Fibroblast of peridontal ligament (primary cell): ENCODE results near the gene ZNF565.
"Not testable (repeated sequence)": the region's sequence is repeated elsewhere in the genome, so short reads cannot be mapped to it uniquely, and the experiment has no call there.

ENCODE experiments used
- DNase-seq: peaks from one replicate; pipeline ENCODE4 v3.0.0-alpha.2; 2010; ENCODE audit errors: extremely low read depth

ZNF565 gene

DNA sequence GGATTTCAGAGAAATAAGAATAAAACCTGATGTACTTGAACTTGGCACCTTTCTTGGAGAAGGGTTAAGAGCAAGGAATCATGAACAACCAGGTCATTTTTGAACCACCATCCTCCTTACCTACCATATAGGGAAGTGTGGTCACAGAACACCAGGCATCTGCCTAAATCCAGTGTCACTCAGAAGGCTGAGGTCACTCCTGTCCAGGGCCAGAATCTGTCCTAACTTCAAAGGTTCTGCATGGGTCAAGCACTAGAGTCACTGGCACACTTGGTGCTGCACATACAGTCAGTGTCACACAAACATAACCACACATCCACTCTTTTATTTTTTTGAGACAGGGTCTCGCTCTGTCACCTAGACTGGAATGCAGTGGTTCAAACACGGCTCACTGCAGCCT is 1.6 kb downstream of the ZNF565 start:
- DNase-seq = no peak

DNA sequence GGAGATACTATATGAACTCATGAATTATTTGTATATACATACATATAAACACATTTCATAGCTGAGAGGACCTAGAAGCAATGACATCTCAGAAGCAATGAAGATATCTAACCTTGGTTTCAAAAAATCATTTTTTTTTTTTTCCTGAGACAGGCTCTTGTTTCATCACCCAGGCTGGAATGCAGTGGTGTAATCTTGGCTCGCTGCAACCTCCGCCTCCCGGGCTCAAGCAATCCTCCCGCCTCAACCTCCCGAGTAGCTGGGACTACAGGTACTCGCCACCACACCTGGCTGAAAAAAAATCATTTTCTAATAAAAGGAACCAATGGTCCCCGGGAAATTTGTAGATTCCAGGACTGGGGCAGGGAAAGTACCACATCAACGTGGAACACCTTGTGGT is 4.0 kb downstream of the ZNF565 start:
- DNase-seq = no peak

DNA sequence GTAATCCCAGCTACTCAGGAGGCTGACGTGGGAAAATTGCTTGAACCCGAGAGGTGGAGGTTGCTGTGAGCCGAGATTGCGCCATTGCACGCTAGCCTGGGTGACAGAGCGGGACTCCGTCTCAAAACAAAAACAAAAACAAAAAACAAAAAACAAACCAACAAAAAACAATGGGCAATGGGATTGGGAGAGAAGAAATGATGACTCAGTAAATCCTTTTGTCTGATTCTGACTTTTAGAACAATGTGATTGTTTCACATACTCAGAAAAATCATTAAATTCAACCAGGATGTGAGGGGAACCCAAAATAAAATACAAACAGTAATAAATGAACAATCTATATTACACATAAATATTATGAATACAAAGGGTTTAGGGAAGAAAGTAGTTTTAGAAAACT is 5.1 kb downstream of the ZNF565 start:
- DNase-seq = no peak

DNA sequence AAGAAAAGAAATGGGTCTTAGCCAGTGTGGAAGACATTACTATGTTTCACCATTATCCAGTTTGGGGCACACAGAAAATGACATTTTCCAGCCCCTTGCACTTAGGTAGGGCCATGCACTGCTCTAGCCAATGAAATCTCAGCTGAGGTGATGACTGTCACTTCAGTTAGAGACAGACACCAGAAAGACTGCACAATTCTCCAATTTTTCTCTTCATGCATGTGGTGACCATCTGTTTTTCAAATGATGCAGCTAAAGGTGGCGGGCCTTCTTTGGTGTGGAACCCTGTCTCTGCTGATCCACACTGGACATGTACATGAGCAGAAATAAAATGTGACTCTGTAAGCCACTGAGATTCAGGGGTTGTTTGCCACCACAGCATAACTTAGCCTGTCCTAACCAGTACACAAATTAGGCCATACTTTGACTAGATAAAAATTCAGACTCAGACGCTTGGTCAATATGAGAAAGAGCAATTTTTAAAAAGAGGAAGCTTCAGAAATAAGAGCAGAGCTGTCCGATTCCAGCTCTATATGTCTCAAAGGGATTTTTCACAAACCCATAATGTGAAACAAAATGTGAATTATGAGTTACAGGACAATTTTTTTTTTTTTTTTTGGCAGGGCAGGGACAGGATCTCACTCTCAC is 6.7 kb downstream of the ZNF565 start:
- no peak for DNase-seq

DNA sequence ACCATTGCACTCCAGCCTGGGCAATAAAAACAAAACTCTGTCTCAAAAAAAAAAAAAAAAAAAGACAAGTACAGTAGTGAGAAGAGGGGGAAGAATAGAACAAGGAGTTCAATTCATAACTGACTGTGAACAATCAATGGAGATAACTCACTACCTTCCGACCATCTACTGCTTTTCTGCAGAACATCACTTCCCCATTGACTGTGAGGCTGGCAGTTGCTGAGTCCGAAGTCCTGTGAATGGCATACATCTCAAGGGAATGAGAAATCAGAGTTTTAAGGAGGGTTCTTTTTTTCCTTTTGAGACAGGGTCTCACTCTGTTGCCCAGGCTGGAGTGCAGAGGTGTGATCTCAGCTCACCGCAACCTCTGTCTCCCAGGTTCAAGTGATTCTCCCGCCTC is 11.2 kb downstream of the ZNF565 start:
- DNase-seq = no peak

DNA sequence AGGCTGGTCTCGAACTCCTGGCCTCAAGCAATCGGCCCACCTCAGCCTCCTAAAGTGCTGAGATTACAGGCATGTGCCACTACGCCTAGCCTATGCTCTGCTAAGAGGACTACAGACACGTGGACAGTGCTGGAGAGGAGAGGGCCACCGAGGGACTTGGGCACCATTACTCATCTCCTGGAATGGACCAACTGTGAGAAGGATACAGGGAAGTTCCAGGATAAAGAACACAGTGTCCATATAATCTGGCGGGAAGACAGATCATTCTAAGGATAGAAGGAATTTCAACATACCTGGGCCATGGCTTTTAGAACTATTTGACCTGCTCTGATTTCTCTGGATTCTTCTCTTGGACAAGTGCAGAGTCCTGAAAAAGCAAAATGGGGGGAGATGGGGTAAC is 12.8 kb downstream of the ZNF565 start:
- DNase-seq = no peak

DNA sequence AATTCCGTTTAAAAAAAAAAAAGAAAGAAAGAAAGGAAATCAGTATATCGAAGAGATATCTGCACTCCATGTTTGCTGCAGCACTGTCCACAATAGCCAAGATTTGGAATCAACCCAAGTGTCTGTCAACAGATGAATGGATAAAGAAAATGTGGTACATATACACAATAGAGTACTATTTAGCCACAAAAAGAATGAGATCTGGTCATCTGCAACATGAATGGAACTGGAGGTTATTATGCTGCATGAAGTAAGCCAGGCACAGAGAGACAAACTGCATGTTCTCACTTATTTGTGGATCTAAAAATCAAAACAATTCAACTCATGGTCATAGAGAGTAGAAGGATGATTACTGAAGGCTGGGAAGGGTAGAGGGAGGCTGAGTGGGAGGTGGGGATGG is 16.3 kb downstream of the ZNF565 start:
- DNase-seq = no peak

DNA sequence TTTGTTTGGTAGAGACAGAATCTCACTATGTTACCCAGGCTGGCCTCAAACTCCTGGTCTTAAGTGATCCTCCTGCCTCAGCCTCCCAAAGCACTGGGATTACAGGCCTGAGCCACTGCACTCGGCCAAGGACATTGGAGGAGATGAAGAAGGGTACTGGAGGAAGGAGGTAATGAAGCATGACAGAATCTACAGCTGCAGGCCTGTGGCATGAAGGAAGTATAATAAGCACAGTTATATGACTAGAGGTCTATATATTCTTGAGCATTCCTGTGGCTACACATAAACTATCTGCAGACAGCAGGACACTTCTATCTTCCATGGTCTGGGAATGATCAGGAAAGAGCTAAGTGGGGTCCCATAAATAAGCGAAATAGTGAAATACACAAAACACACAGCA is 18.2 kb downstream of the ZNF565 start:
- DNase-seq = no peak

DNA sequence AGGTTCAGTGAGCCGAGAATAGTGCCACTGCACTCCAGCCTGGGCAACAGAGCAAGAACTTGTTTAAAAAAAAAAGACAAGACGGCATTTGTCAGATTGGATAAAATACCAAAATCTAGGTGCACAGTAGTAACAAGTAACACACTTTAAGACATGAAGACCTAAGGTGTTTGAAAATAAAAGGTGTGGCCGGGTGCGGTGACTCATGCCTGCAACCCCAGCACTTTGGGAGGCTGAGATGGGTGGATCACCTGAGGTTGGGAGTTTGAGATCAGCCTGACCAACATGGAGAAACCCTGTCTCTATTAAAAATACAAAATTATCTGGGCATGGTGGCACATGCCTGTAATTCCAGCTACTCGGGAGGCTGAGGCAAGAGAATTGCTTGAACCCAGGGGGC is 27.7 kb downstream of the ZNF565 start:
- DNase-seq = not testable (repeated sequence)

DNA sequence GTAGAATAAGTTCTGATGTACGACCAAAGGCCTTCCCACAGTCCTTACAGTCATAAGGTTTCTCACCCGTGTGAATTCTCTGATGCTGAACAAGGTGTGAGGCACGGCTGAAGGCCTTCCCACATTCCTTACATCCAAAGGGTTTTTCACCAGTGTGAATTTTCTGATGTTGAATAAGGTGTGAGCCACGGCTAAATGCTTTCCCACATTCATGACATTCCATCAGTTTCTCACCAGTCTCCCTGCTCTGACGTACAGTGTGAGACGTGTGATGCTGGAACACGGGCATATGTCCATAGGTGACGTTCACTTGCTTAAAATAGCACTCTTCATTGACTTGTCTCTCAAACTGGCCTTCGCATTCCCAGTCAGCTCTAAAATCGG is 31.2 kb downstream of the ZNF565 start:
- no peak for DNase-seq

DNA sequence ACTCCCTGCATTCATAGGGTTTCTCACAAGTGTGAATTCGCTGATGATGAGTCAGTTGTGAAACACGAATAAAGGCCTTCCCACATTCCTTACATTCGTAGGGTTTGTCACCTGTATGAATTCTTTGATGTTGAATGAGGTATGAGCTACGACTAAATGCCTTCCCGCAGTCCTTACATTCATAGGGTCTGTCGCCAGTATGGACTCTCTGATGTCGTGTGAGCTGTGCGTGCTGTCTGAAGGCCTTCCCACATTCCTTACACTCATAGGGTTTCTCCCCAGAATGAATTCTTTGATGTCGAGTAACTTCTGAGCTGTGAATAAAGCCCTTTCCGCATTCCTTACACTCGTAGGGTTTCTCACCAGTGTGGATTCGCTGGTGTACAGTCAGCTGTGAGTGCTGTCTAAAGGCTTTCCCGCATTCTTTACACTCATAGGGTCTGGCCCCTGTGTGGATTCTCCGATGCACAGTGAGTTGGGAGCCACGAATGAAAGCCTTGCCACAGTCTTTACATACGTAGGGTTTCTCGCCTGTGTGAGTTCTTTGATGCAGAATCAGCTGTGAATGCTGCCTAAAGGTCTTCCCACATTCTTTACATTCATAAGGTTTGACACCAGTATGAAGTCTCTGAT is 31.7 kb downstream of the ZNF565 start:
- no peak for DNase-seq

DNA sequence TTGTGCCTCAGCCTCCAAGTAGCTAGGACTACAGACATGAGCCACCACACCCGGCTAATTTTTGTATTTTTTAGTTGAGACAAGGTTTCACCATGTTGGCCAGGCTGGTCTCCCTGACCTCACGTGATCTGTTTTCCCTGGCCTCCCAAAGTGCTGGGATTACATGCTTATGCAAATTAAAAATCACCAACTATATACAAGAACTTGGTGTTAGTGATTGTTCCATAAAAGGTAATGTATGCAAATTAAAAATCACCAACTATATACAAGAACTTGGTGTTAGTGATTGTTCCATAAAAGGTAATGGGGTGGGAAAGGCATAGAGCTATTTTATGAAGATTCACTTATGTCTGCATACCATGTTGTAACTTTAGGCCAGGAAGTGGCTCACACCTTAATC is 35.4 kb downstream of the ZNF565 start:
- not testable (repeated sequence) for DNase-seq

DNA sequence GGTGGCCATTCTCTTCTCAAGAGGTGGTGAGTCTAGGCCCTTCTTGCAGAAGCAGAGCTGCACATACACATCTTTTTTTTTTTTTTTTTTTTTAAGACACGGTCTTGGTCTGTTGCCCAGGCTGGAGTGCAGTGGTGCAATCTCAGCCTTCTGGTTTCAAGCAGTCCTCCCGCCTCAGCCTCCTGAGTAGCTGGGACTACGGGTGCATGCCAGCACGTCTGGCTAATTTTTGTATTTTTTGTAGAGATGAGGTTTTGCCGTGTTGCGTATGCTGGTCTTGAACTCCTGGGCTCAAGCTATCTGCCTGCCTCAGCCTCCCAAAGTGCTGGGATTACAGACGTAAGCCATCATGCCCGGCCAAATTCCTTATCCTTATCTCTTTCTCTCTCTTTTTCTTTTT is 40.6 kb downstream of the ZNF565 start:
- peak; percentile 13 for DNase-seq

DNA sequence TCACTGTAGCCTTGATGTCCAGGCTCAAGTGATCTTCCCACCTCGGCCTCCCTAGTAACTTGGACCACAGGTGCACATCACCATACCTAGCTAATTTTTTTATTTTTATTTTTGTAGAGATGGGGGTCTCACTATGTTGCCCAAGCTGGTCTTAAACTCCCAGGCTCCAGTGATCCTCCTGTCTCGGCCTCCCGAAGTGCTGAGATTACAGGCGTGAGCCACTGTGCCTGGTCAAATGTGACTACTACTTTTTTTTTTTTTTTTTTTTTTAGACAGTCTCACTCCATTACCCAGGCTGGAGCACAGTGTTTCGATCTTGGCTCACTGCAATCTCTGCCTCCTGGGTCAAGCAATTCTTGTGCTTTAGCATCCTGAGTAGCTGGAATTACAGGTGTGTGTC is 41.6 kb downstream of the ZNF565 start:
- DNase-seq = no peak

DNA sequence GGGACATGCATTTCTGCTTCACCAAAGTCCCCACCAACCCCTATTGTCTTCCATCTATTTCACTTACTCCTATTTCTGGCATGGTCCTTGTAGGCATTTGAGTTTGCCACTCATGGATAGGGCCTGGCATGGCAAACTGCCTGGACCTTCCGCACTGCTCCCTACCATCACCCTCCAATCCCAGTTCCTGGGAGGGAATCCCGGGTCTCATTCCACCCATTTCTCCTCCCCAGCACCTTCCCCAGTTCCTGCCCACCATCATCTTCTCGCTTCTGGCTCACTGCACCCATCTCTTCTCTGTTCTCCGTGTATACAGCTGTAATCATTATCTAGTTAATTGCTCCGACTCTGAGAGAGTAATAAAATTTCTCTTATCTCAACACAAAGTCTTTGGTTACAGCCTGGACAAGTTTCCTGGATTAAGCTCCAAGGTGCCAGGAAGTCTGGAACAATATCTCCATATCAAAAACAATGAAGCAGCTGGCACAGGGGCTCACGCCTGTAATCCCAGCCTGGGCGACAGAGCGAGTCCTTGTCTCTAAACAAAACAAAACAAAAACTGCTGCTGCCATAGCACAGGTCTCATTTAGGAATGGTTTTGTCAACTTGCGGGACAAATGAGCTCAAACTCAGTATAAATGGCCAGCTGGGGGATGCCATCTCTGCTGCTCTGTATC is 45.2 kb downstream of the ZNF565 start:
- DNase-seq = no peak

DNA sequence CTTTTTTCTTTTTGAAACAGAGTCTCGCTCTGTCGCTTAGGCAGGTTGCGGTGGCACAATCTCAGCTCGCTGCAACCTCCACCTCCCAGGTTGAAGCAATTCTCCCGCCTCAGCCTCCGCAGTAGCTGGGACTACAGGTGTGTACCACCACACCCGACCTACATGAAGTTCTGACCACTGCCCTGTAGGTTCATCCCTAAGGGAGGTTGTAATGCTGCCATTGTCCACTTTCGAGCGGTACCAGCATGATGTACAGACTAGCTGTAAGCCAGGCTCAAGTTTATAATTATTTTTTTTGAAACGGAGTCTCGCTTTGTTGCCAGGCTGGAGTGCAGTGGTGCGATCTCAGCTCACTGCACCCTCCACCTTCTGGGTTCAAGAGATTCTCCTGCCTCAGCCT is 50.7 kb downstream of the ZNF565 start:
- DNase-seq = no peak

DNA sequence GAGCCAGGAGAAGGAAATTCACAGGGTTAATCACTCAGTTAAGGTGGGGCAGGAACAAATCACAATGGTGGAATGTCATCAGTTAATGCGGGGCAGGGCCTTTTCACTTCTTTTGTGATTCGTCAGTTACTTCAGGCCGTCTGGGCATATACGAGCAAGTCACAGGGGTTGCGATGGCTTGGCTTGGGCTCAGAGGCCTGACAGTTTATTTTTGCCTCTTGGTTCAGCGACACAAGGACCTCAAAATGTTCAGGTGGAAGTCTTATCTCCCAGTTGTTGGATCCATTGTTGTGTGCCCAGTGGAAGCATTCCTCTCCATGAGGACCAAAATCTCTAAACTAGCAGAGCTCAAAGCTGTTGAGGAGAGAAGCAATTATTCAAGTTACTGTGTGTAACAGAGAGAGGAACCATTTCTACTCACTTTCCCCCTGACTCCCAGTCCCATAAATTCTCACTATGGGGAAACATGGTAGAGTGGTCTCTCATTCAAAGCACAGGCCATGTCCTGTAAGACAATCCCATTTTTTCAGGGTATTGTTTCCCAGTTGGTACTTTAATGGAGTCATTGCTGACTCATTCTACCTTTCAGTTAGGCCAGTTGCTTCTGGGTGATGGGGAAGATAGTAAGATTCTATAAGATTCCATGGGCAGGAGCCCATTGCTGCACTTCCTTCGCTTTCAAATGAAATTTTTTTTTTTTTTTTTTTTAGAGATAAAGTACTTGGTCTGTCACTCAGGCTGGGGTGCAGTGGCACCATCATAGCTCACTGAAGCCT is 53.5 kb downstream of the ZNF565 start:
- DNase-seq = no peak

DNA sequence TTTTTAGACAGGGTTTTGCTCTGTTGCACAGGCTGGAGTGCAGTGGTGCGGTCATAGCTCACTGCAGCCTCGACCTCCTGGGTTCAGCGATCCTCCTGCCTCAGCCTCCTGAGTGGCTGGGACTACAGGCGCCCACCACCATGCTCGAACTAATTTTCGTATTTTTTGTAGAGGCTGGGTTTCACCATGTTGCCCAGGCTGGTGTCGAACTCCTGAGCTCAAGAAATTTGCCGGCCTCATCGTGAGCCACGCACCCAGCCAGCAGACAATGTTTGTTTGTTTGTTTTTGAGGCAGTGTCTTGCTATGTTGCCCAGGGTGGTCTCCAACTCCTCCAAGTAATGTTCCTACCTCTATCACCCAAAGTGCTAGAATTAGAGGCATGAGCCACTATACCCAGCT is 61.3 kb downstream of the ZNF565 start:
- DNase-seq = no peak

DNA sequence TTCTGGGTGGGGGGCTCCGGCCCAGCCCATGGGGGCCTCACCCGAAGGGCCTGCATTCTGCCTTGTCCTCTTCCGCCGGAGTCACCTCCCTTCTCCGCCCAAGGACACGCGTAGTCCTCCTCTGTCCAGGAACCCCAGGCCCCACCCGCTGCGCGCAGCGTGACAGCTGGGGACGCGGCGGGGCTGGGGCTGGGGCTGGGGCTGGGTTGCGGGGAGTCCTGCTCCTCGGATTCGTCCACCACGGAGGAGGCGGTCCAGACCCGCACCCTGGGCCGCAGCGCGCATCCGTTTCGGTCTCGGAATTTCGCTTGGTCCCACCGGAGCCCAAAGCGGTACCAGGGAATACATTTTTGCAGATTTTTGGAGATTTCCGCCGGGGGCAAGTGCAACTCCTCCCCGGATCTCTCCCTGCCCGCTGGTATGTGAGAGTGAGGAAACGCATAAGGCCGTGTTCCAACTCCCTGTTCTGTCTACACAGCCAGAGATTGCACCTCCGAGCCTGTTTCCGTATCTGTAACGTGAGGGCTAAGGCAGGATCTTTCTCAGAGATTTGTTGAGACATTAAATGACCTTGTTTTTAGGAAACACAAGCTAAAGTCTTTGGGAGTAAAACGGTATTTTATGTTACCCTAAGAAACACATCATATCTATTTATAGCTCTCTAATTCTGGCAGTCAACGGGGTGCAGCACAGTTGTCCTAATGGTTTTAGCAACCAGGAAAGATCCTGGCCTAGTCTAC is 61.9 kb downstream of the ZNF565 start, which contains the start of gene COX7A1:
Gene COX7A1 (minus strand): TSS at position 96 of the 740 bp plus-strand sequence. CDS start 40 bp downstream, at position 56.
- DNase-seq = peak; percentile 57

DNA sequence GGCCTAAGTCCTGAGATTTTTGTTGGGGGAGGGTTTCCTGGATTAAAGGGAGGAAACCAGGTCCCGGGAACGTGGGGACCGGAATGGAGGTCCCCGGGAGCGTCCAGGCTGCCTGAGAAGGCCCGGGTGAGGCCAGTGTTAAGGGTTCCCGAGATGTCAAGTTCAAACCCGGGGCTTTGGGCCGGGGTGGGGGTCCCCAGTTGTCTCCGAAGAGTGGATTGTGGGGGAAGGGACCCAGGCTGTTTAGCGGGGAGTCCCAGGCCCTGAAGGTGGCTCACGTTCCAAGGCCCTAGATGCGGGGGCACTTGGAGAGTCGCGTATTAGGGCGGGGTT is 62.5 kb downstream of the ZNF565 start:
- peak; percentile 3 for DNase-seq

DNA sequence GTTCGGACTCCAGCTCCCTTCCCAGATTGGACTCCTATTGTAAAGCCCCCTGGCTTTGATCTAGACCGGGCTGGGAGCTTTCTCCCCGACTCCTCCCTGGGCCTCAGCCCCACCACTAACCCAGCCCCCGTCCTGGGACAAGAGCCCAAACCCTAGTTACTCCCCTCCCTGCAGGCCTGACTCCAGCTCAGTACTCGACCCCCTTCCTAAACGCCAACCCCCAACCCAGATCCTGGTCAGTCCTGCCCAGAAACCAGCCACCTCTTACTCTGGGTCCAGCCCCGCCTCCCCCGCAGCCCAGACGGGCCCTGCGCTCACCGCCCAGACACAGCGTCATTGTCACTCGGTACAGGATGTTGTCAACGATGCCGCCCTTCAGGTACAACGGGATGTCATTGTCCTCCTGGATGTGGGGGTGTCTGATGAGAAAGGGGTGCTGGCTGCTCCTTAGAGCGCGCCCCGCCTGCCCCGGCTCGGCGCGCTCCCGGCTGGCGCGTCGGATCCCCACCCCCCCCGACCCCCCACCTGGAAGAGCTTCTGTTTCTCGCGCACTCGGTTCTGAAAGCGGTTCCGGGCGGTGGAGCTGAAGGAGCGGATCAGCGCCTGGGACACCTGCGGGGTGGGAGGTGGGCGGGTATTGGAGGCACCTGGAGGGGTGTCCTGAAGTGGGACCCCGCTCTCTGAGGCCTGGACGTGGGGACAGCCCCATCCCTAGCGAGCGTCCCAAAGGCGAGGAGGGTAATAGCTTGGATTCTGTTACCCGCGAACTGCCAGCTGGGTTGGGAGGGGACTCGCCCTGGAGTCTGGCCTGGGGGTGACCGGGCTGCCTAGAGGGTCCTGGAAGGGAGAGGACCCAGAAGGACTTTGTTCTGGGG is 63.1 kb downstream of the ZNF565 start:
- DNase-seq = peak; percentile 10
